HPDE6-E6E7 (cell line): Measurements from ENCODE around the gene TRIM46.
"Not testable (repeated sequence)": the region's sequence is repeated elsewhere in the genome, so short reads cannot be mapped to it uniquely, and the experiment has no call there.

Experiments
- DNase-seq: peaks from one replicate; pipeline ENCODE4 v3.0.0; 2011; ENCODE audit warnings: missing footprints; ENCODE audit errors: extremely low spot score

The TRIM46 gene

GRCh38 chr1:155227261-155228095 lies 53.8 kb downstream of the TRIM46 start:
- DNase-seq, result peak; percentile 100

- no peak for DNase-seq
These were observed 54.4 kb downstream of the TRIM46 start for GRCh38 chr1:155228096-155228427.

- not testable (repeated sequence) for DNase-seq
These were observed 57.7 kb downstream of the TRIM46 start for GRCh38 chr1:155231302-155231701.

- not testable (repeated sequence) for DNase-seq
These were observed 58.6 kb downstream of the TRIM46 start for GRCh38 chr1:155232001-155232978.

GRCh38 chr1:155233502-155233901 lies 59.9 kb downstream of the TRIM46 start:
- not testable (repeated sequence) for DNase-seq
